Effector memory CD4-positive, alpha-beta T cell (primary cell): ENCODE results near the gene SCGN.

Experiments used
- DNase-seq, 3 donors: peaks; one replicate each; pipeline ENCODE4 v3.0.0-alpha.2; 2020
- H3K27ac ChIP-seq: 2 replicates; pipeline ENCODE4 v1.7.0; 2013; ENCODE audit warnings: mild to moderate bottlenecking, low read length, moderate library complexity; ENCODE audit not compliant: insufficient read depth, poor library complexity, severe bottlenecking
- H3K27me3 ChIP-seq: replicated peaks from 2 replicates; pipeline ENCODE4 v1.7.0; 2013; ENCODE audit warnings: mild to moderate bottlenecking, low read length; ENCODE audit not compliant: insufficient read depth, control insufficient read depth, poor library complexity, severe bottlenecking
- H3K36me3 ChIP-seq: 2 replicates; pipeline ENCODE4 v1.7.0; 2013; ENCODE audit warnings: mild to moderate bottlenecking, low read length, moderate library complexity; ENCODE audit not compliant: control insufficient read depth, insufficient read depth
- H3K4me1 ChIP-seq: 2 replicates; pipeline ENCODE4 v1.7.0; 2013; ENCODE audit warnings: low read length, mild to moderate bottlenecking; ENCODE audit not compliant: control insufficient read depth, insufficient read depth, poor library complexity, severe bottlenecking
- H3K4me3 ChIP-seq: 2 replicates; pipeline ENCODE4 v1.7.0; 2013; ENCODE audit warnings: low read length, low read depth, mild to moderate bottlenecking; ENCODE audit not compliant: insufficient read depth, poor library complexity, severe bottlenecking
- H3K9me3 ChIP-seq: 2 replicates; pipeline ENCODE4 v1.7.0; 2013; ENCODE audit warnings: mild to moderate bottlenecking, low read length, moderate library complexity; ENCODE audit not compliant: control insufficient read depth

Gene SCGN

GRCh38 chr6:25637960-25638434 is 14.0 kb upstream of the SCGN start:
- H3K36me3 ChIP-seq, result no peaks in the 10 kb centered on the region
- DNase-seq, result no peak
- peaks cover 3% of the 10 kb centered on the region for H3K27me3 ChIP-seq
- H3K4me1 ChIP-seq, result no peaks in the 10 kb centered on the region
- no peak overlapping the region for H3K4me3 ChIP-seq
- H3K9me3 ChIP-seq, result no peaks in the 10 kb centered on the region
- H3K27ac ChIP-seq, result no peak overlapping the region

- peaks cover 3% of the 10 kb centered on the region for H3K27me3 ChIP-seq
Measured at GRCh38 chr6:25639653-25640052, 12.4 kb upstream of the SCGN start.

GRCh38 chr6:25640446-25640845 is 11.6 kb upstream of the SCGN start:
- no peaks in the 10 kb centered on the region for H3K9me3 ChIP-seq
- no peaks in the 10 kb centered on the region for H3K4me1 ChIP-seq
- no peak overlapping the region for H3K4me3 ChIP-seq

More at GRCh38 chr6:25639653-25640052, 12.4 kb upstream of the SCGN start:
- Histone ChIP-seq H3K36me3 (no peaks in the 10 kb centered on the region), H3K4me3 (no peak overlapping the region), H3K4me1 (no peaks in the 10 kb centered on the region), H3K9me3 (no peaks in the 10 kb centered on the region), H3K27ac (no peak overlapping the region)
- DNase-seq, result no peak

GRCh38 chr6:25640891-25641290 is 11.1 kb upstream of the SCGN start:
- Histone ChIP-seq H3K4me3 (no peak overlapping the region), H3K27ac (no peak overlapping the region), H3K9me3 (no peaks in the 10 kb centered on the region), H3K27me3 (peaks cover 3% of the 10 kb centered on the region), H3K4me1 (no peaks in the 10 kb centered on the region), H3K36me3 (no peaks in the 10 kb centered on the region)
- DNase-seq, result no peak

More at GRCh38 chr6:25640446-25640845, 11.6 kb upstream of the SCGN start:
- no peaks in the 10 kb centered on the region for H3K36me3 ChIP-seq
- no peak overlapping the region for H3K27ac ChIP-seq
- DNase-seq, result no peak
- peaks cover 3% of the 10 kb centered on the region for H3K27me3 ChIP-seq

- Histone ChIP-seq H3K27ac (no peak overlapping the region), H3K4me1 (no peaks in the 10 kb centered on the region), H3K36me3 (no peaks in the 10 kb centered on the region), H3K27me3 (peaks cover 3% of the 10 kb centered on the region), H3K9me3 (no peaks in the 10 kb centered on the region), H3K4me3 (no peak overlapping the region)
- DNase-seq, result no peak
Measured at GRCh38 chr6:25641377-25641776, 10.6 kb upstream of the SCGN start.

GRCh38 chr6:25641940-25642666 is 9.9 kb upstream of the SCGN start:
- Histone ChIP-seq H3K36me3 (no peaks in the 10 kb centered on the region), H3K27ac (no peak overlapping the region), H3K9me3 (no peaks in the 10 kb centered on the region), H3K27me3 (peaks cover 3% of the 10 kb centered on the region), H3K4me1 (no peaks in the 10 kb centered on the region), H3K4me3 (no peak overlapping the region)
- no peak for DNase-seq

GRCh38 chr6:25642667-25643328 is 9.2 kb upstream of the SCGN start:
- no peak overlapping the region for H3K4me3 ChIP-seq
- no peak overlapping the region for H3K27ac ChIP-seq
- no peaks in the 10 kb centered on the region for H3K36me3 ChIP-seq
- no peak for DNase-seq
- peaks cover 3% of the 10 kb centered on the region for H3K27me3 ChIP-seq
- H3K4me1 ChIP-seq, result no peaks in the 10 kb centered on the region
- H3K9me3 ChIP-seq, result no peaks in the 10 kb centered on the region

GRCh38 chr6:25645916-25646315 is 6.1 kb upstream of the SCGN start:
- no peaks in the 10 kb centered on the region for H3K9me3 ChIP-seq
- H3K27ac ChIP-seq, result no peak overlapping the region
- H3K27me3 ChIP-seq, result peaks cover under 1% of the 10 kb centered on the region
- H3K4me3 ChIP-seq, result no peak overlapping the region
- no peaks in the 10 kb centered on the region for H3K36me3 ChIP-seq
- no peak for DNase-seq
- H3K4me1 ChIP-seq, result no peaks in the 10 kb centered on the region

- Histone ChIP-seq H3K4me3 (no peak overlapping the region), H3K27me3 (peaks cover 5% of the 10 kb centered on the region), H3K9me3 (no peaks in the 10 kb centered on the region), H3K36me3 (no peaks in the 10 kb centered on the region), H3K27ac (no peak overlapping the region), H3K4me1 (no peaks in the 10 kb centered on the region)
- no peak for DNase-seq
Measured at GRCh38 chr6:25649611-25650010, 2.4 kb upstream of the SCGN start.

GRCh38 chr6:25655723-25656122 is 3.7 kb downstream of the SCGN start:
- H3K4me1 ChIP-seq, result no peaks in the 10 kb centered on the region
- no peak overlapping the region for H3K4me3 ChIP-seq
- H3K27ac ChIP-seq, result no peak overlapping the region
- DNase-seq, result no peak
- H3K27me3 ChIP-seq, result peaks cover 5% of the 10 kb centered on the region
- no peaks in the 10 kb centered on the region for H3K36me3 ChIP-seq
- no peaks in the 10 kb centered on the region for H3K9me3 ChIP-seq
